HG03469 (cell line): ENCODE measurements around the gene ALOXE3.
"Not testable (repeated sequence)": the region's sequence is repeated elsewhere in the genome, so short reads cannot be mapped to it uniquely, and the experiment has no call there.

Source experiments
- ATAC-seq: cut with Tn5 transposase; IDR thresholded peaks from one replicate; pipeline ENCODE4 v1.9.1; 2021; ENCODE audit warnings: mild to moderate bottlenecking, moderate library complexity, moderate number of reproducible peaks; ENCODE audit not compliant: unreplicated experiment

Gene ALOXE3

DNA sequence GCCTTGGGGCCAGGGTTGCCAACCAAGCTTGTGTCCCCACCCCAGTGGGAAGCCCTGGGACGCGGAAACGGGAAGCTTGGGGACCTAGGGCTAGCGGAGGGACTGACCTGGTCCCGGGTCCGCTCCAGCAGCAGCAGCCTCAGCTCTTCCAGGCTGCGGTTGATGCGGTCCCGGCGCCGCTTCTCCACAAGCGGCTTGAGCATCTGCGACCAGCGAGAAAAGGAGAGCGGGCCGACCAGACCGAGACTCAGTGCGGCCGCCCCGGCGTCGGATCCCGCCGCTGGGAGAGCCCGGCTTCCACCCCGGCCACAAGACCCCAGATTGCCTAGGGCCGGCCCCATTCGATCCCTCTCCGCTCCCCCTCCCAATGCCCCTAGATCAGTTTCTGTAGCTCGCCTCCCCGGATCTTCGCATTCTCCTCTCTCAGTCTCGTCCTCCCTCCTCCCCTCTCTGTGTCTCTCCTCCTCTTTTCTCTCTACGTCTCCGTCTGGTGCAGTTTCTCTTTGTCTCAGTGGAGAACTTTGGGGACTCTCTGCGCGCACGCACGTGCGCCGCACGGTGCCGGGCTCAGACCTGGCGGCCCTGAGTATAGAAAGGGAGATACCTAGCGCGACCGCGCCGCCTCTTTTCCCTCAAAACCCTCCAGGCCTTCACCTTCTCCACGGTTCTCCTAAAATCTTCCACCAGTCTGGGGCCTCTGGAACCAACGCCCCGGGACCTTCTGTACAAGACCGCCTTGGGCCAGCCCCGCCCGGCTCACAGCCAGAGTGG lies 4.8 kb upstream of the ALOXE3 start:
- no peak for ATAC-seq

DNA sequence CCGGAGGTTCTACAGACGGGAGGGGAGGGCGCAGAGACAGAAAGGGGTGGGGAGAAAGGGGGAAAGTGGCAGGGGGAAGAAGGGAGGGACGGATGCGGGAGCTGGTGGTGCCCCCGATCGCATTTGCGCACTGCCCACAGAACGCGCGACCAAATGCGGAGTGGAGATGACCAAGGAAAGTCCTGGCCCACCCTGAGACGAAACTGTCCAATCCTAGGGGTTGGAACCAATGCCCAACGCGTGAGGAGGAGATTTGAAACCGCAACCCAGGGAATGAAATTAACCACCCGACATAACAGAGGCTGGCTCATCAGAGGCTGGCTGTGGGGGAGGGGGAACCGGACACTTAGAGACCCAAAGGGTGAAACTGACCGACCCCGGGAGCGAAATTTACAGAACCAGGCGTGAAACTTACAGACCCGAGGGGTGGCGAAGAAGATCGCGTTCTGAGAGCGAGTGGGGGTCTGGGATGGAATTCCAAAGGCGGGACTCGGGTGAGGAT lies 4.2 kb upstream of the ALOXE3 start:
- ATAC-seq: no peak

DNA sequence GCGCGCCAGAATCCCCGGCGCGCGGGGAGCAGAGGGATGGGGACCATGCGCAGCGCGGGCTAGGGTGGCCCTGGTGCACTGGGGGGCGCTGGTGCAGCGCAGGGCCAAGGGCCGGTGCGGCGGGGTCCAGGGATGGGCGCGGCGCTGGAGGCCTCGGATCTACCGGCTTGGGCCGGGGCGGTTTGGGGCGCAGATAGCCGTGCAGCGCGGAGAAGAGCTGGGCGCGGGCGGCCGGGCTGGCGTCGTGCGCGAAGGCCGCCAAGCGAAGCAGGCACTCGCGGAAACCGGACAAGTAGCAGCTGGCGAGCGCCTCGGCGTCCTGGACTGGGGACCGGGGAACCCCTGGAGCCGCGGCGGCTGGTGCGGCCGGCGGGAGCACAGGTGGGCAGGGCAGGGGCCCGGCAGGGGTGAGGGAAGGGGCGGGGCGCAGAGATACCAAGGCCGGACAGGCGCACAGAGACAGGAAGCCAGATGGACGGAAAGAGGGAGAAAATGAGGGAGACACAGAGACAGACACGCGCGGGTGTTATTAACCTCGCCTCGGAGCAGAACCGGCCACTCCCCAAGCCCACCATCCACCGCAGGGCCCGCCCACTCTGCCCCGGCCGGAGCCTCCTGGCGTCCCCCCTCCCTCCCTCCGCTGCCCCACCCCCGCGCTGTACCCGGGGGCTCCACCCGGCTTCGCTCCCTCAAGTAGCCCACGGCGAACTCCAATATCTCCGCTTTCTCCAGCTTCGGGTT lies 3.5 kb upstream of the ALOXE3 start:
- no peak for ATAC-seq

DNA sequence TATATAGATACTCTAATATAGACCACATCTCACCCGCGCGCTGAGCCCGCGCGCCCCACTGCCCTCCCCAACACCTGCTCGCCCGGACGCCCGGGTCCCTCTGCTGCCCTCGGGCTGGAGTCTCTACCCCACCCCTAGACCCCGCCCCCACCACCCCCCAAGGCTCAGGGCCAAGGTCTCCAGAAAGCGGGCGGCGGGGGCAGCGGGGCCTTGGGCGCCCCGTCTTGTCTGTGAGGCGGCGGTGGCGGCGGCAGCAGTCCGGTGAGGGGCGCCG lies 3.0 kb upstream of the ALOXE3 start:
- no peak for ATAC-seq

DNA sequence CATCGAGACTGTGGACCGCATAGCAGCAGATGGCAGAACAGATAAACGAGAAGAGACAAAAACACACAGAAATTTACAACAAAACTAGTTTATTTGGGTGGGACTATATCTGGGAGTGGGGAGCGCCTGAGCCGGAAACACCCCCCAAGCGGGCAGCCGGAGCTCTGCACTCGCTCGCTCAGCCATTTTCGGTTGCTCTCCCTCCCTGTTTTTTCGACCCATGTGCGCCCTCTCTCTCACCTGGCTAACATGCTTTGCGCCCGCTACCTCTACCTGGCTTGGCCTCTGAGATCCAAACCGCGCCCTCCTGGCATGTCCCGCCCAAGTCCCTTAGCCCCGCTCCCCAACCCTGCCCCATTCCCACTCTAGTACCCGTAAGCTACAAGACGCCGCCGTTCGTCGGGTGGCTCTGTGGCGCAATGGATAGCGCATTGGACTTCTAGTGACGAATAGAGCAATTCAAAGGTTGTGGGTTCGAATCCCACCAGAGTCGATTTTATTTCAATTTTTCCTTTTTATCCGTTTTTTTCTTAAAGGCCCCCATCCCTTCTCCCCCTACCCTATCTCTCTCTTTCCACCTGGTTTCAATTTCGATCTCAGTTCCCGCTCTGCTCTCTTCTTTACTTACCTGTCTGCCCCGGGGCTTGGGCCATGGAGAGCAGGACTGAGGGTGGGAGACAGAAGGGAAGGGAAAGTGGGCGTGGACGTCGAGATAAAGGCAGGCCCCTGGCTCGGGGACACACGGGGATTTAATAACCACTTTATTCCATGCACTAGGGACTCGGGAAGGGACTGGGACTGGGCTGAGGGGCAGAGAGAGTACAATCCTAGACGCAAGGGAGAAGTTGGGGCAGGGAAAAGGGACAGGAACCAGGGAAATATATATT lies 2.4 kb upstream of the ALOXE3 start:
- no peak for ATAC-seq

DNA sequence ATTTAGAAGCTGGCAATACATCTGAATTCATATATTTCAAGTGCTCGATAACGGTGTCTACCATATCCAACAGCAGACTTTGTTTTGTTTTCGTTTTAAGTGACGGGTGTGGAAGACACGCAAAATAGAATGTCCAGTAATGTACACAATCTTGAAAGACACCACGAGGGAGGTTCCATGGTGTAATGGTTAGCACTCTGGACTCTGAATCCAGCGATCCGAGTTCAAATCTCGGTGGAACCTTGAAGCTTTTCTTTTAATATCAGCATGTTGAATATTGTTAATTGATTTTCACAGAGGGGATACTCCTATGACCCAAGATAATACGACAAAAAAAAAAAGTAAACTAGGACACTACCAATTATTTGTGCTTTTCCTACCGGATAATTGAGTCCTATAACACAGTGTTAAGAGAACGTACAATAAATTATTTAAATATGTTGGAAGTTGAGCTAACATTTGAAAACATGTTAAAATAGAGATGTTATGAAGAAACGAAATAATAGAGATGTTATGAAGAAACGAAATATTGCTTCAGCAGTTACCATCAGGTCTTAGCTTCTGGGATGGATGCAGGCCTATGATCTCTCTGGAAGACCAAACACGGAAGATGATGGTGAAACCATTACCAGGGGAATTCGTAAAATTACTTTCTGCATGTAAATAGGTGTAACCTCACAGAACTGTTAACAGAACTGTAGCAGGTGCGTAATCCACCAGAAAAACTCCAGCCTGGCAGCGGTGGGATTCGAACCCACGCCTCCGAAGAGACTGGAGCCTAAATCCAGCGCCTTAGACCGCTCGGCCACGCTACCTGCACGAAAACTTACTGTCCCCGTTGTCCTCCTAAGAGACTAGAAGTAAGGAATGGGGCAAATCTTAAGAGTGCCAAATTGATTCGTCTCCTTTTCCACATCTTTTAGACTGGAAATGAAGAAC lies 1.5 kb upstream of the ALOXE3 start:
- ATAC-seq: no peak

DNA sequence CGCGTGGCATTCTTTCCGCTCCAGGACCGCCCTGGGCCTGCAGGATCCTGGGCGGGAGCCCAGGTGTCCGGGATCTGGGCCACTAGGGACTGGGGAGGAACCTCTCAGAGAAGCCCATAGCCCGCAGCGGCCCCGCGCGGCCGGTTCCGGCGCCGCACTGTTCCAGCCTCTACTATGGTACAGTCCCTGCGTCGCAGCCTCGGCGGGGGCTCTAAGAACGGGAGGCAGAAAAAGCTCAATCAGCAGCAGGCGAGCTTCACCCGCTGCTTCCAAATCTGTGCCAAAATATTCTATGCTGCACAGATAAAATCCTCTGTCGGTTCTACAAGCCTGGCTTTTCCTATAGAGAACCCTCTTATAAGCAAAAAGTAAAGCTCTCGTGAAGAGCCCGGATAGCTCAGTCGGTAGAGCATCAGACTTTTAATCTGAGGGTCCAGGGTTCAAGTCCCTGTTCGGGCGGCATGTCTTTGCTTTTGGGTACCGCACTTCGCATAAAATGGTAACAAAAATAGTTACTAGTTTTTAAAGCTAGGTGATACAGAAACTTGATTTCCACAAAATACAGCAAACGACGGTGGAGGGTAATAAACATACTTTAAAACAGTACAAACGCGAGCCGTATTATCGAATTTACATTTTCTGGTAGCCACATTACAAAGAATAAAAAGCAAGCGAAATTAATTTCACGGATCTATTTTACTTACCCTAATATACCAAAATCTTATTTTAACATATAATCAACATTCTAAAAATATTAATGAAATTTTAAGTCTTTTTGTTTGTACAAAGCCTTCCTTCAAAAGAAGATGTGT lies 661 bp upstream of the ALOXE3 start:
- peak; percentile 26 for ATAC-seq

DNA sequence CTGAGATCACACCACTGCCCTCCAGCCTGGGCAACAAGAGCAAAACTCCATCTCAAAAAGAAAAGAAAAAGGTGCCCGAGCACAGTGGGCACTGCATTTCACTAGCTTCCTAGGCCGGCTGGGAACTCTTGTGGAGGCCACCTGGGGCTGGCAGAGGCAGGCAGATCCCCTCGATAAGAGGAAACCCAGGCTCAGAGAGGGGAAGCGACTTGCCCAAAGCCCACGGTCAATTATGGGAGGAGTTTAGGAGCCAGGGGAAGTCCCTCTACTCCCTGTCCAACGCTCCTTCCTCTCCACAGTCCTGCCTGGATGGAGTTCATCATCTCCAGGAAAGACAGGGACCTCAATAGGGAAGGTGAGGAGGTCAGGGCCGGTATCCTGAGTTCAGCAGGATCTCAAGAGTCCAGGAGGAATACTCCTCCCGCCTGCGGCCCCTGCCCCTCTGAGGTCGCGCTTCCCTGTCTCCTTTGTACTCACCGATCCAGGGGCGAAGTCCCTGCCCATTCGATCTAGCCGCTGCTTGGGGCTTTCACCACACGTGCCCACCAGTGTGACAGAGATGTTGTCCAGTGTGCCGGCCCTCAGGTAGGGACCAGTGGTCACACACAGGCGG lies 841 bp downstream of the ALOXE3 start:
- no peak for ATAC-seq

DNA sequence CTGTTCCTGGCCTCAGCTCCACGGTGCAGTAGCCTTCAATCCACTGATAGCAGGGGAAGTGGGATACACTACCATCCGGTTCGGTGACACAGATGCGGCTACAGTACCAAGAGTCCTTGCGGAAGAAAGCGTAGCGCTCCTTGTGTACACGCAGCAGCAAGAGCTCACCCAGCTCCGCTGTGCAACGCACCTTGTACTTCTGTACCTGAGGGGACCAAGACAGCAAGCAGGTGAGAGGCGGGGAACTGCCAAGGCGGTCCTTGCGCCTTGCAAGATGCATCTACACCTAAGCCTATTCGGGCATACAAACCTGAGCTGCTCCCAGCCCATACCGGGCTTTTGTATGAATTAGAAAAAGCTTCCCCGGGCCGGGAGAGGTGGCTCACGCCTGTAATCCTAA lies 1.5 kb downstream of the ALOXE3 start:
- no peak for ATAC-seq

DNA sequence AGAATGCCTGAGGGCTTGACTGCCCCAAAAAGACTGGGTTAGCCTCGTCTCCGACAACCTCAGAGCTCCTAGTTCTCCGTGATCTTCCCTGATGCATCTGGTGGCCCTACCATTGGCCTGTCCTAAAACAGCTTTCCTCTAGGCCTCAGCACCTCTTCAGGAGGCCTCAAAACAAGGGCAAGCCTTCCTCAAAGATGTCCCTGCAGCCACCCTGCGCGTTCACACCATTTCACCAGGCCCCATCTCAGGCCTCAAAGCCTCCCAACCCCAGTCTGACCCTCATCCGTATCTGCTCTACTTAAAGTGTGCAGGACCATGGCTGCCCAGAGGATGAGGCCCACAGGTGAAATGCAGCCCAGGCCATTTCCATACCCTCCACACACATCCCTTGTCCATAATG lies 7.4 kb downstream of the ALOXE3 start:
- no peak for ATAC-seq

DNA sequence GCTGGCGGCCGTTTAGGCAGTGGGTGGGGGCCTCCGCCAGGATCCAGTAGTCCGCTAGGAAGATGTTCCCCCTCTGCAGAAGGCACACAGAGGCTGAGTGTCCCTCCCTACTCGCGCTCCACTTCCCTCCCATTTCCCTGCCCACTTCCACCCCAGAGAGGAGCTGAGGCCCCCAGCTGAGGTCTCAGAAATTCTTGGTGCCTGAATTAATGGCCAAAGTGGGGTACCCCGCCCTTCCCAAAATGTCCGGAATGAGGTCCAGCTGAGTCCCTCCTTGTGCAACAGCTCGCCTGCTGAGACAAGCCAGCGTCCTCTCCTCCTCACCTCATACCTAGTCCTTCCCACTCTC lies 7.9 kb downstream of the ALOXE3 start:
- ATAC-seq: no peak

DNA sequence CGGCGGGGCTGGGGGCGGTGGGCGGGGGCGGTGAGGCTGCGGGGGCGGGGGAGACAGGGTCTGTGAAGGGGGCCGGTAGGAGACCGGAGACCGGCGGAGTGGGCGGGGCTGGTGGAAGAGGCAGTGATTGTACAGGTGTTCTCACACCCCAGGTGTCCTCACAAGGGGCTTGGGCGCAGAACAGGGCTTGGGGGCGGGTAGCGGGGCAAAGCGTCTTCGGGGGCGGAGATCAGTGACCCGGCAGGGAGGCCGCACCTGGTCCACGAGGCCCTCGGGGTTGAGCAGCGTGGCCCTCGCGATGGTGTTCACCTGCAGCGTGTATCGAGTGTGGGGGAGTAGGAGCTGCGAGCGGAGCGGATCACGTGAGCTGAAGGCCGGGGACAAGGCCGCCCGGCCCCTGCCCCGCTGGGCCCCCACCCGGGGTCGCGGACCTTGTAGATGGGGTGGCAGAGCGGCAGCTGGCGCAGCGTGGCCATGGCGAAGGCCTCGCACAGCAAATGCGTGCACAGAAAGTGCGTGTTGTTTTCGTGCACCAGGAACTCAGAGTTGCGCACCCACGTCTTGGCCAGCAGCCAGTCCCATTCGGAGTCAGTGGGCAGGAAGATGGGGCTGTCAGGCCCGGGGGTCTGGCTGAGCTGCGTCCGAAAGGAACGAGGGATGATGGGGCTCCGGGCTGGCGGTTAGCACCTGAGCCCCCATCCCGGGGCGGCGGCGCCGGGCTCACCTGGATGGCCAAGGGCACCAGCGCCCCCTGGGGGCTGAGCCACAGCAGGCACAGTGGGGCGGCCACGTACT lies 8.5 kb downstream of the ALOXE3 start:
- ATAC-seq: no peak

DNA sequence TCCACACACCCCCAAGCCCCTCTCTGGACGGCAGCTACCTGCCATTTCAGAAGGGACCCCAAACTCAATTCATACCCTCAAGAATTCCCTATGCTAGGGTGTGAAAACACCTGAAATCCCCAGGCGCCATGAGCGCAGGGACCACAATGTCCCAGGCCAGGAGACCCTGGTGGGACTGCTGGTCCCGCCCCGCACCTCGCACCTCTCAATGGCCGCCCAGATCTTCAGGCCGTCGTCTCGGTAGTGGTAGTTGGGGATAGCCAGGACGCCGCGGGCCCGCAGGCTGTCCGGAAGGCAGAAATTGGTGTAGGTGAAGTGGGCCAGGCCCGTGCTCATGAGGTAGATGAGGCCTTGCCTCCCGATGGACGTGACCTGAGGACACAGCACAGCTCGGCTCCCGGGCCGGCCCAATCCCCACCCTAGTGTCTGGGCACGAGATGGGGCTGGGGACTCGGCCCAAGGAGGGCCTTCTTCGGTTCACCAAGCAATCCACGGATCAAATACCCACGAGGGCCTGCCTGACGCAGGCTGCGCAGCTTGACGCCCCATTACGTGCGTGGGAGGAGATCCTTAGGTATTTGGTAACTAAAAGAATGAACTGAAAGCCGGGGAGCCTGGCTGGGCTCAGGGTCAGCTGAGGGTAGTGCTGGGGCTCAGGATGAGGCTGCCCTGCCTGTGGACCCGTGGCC lies 9.2 kb downstream of the ALOXE3 start:
- no peak for ATAC-seq

DNA sequence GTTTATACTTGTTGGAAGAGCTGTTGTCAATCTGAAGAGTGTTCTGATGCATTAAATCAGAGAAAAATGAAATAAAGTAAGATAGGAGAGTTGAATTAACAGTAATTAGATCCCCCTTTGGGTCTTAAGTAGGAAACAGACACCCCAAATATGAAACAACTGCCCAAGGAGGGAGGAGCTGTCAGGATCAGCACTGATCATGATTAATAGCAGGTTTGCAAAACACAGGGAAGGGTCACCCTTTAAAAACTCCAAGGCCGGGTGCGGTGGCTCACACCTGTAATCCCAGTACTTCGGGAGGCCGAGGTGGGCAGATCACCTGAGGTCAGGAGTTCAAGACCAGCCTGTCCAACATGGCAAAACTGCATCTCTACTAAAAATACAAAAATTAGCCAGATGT lies 11.3 kb downstream of the ALOXE3 start:
- ATAC-seq: not testable (repeated sequence)

DNA sequence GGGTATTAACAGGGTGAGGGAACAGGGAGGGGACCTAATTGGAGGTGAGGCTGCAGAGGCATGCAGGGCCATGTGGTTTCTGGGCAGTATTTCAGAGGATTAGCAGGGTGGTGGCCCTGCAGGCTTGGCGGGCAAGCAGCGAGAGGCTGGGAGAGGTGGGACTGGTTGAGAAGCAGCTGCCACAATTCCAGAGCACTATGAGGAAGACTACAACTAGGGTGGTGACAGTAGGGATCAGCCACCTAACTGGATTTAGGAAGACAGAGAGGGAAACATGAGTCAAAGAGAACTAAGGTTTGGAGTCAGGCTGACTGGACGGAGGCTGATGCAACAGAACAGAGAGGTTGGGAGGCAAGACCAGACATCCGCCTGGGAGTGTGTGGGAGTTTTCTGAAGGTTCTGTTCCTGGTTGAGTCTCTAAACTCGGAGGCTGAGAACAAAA lies 12.3 kb downstream of the ALOXE3 start:
- no peak for ATAC-seq

DNA sequence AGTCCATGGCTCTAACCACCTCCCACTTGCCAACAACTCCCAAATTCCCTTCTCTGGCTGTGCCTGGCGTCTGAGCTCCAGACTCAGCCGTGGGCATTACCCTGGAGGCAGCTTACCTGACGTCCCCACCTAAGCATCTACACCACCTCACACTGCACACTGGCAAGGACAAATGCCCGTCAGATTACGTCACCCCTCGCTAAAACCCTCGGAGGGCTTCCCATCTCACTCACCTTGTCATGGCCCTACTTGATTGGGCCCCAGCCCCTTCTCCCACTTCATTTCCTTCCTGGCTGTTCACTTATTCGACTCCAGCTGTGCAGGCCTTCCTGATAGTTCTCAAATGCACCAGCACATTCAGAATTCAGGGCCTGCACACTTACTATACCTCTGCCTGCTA lies 13.4 kb downstream of the ALOXE3 start:
- no peak for ATAC-seq

DNA sequence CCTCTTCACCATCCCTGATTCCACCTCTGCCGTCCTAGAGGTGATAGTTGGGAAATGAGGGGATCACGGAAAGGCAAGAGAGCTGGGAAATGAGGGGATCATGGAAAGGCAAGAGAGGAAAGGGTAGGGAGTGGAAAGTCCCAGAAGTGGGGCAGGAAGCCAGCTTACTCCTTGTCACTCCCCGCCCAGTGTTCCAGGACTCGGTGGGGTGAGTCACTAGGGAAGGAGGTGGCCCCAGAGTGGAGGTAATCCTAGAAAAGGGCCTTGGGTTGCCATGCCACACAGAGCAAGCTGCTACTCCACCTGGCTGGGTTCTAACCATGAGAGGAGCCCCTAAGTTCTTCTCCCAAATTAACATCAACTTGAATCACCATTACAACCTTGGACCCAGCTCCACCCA lies 14.8 kb downstream of the ALOXE3 start:
- ATAC-seq: no peak

DNA sequence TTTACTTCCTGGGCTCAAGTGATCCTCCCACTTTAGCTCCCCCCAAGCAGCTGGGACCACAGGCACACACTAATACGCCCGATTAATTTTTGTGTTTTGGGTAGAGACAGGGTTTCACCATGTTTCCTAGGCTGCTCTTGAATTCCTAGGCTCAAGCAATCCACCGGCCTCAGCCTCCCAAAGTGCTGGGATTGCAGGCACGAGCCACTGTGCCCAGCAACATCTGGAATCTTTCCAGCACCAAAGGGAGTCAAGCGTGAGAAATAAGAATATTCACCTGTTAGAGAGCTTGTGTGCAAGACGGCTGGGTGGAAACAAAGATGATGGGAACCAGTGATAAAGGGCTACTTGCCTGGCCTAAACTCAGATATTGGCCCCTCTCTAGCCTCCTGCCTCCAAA lies 16.6 kb downstream of the ALOXE3 start:
- ATAC-seq: no peak
